PFSK-1 (cell line): ENCODE data around the gene FADS3.

ENCODE experiments used
- FOXP2 ChIP-seq: optimal IDR thresholded peaks from 2 replicates; pipeline ENCODE3; 2011; ENCODE audit warnings: borderline replicate concordance, control low read depth, inconsistent platforms; ENCODE audit not compliant: insufficient read depth; ENCODE audit errors: extremely low read length, extremely low read depth
- POLR2AphosphoS5 ChIP-seq: IDR thresholded peaks from 2 replicates; pipeline ENCODE4 v1.6.1; 2012; ENCODE audit warnings: low read depth, mild to moderate bottlenecking, control low read depth, low read length, moderate library complexity
- REST ChIP-seq, 2 experiments: IDR thresholded peaks; 2 replicates each; pipeline versions ENCODE4 v1.6.1 to v1.8.0; 2011 to 2012; ENCODE audit warnings: low read depth in 2 of 2, low read length in 2 of 2, control low read depth in 1 of 2, inconsistent platforms in 1 of 2, mild to moderate bottlenecking in 1 of 2, moderate library complexity in 1 of 2; ENCODE audit not compliant: insufficient read depth in 1 of 2
- SIN3A ChIP-seq: IDR thresholded peaks from 2 replicates; pipeline ENCODE4 v1.6.1; 2012; ENCODE audit warnings: mild to moderate bottlenecking, low read length, moderate library complexity, borderline replicate concordance; ENCODE audit not compliant: insufficient read depth
- TAF1 ChIP-seq: IDR thresholded peaks from 2 replicates; pipeline ENCODE4 v1.6.1; 2012; ENCODE audit warnings: low read length, control low read depth, borderline replicate concordance; ENCODE audit not compliant: insufficient read depth

Gene FADS3

GRCh38 chr11:61893981-61894380 lies 2.6 kb upstream of the FADS3 start:
- no peak for TF ChIP-seq SIN3A
- TF ChIP-seq REST (IDR thresholded peaks at IDR 0.05; ENCODE audit: insufficient read depth in 1 of 2, low read depth in 2 of 2, low read length in 2 of 2): no peak
- no peak for TF ChIP-seq FOXP2
- TF ChIP-seq POLR2AphosphoS5: no peak
- no peak for TF ChIP-seq TAF1

- TF ChIP-seq REST (IDR thresholded peaks at IDR 0.05; ENCODE audit: insufficient read depth in 1 of 2, low read depth in 2 of 2, low read length in 2 of 2) (no peak), FOXP2 (no peak), SIN3A (no peak)
Observed at GRCh38 chr11:61892085-61892370, 683 bp upstream of the FADS3 start.

- no peak for TF ChIP-seq SIN3A
Observed at GRCh38 chr11:61890529-61891330, 615 bp downstream of the FADS3 start.

- no peak for TF ChIP-seq FOXP2
- TF ChIP-seq REST (IDR thresholded peaks at IDR 0.05; ENCODE audit: insufficient read depth in 1 of 2, low read depth in 2 of 2, low read length in 2 of 2): no peak
- no peak for TF ChIP-seq TAF1
- no peak for TF ChIP-seq SIN3A
- no peak for TF ChIP-seq POLR2AphosphoS5
Observed at GRCh38 chr11:61889831-61890230, 1.5 kb downstream of the FADS3 start.

- TF ChIP-seq POLR2AphosphoS5: no peak
- no peak for TF ChIP-seq SIN3A
- no peak for TF ChIP-seq REST (IDR thresholded peaks at IDR 0.05; ENCODE audit: insufficient read depth in 1 of 2, low read depth in 2 of 2, low read length in 2 of 2)
- TF ChIP-seq TAF1: no peak
- no peak for TF ChIP-seq FOXP2
Observed at GRCh38 chr11:61888590-61888989, 2.8 kb downstream of the FADS3 start.
